HEK293T (cell line): ENCODE results near the gene ZNF580.

Source experiments
- FOXM1 ChIP-seq: fragments of 450-650 bp; IDR thresholded peaks from 2 replicates; pipeline ENCODE4 v1.6.1; 2017; ENCODE audit warnings: mild to moderate bottlenecking, borderline replicate concordance
- TARDBP ChIP-seq: fragments of 450-650 bp; IDR thresholded peaks from 2 replicates; pipeline ENCODE4 v1.6.1; 2016

GRCh38 chr19:55656988-55657747, 16.4 kb downstream of the ZNF580 start:
- no peak for TF ChIP-seq TARDBP
- no peak for TF ChIP-seq FOXM1
